ENCODE measurements around the gene DCTPP1. TPM values are rescaled to one million over a fixed set of nuclear protein-coding genes. Genes with fewer than 3 reads are reported as not detected.

Gene DCTPP1
- total RNA-seq, 1 donor: 13.8 TPM

- Histone ChIP-seq H3K36me3 (ENCODE audit: insufficient read depth, low read length) (peaks cover 28% of the 10 kb centered on the region), H3K79me2 (ENCODE audit: insufficient read depth, low read length) (peaks cover 28% of the 10 kb centered on the region), H3K9me3 (ENCODE audit: low read depth, low read length) (no peaks in the 10 kb centered on the region), H3K27ac (ENCODE audit: low read depth, low read length) (no peak overlapping the region), H3K4me1 (ENCODE audit: insufficient read depth, low read length) (peaks cover 7% of the 10 kb centered on the region), H3K4me2 (ENCODE audit: insufficient read depth, low read length) (no peak overlapping the region), H2AFZ (ENCODE audit: low read length) (no peak overlapping the region), H3K27me3 (ENCODE audit: insufficient read depth, low read length) (no peaks in the 10 kb centered on the region), H3K4me3 (ENCODE audit: insufficient read depth, low read length) (no peak overlapping the region), H4K20me1 (ENCODE audit: insufficient read depth, low read length) (peaks cover 14% of the 10 kb centered on the region)
- TF ChIP-seq CTCF (IDR thresholded peaks at IDR 0.05; ENCODE audit: extremely low read depth, low read depth, low read length): no peak
- no peak for DNase-seq (ENCODE audit: insufficient read length, low spot score, missing footprints)
These were observed 15.7 kb downstream of the DCTPP1 start for GRCh38 chr16:30414159-30414558.

GRCh38 chr16:30413112-30413806 is 16.6 kb downstream of the DCTPP1 start:
- no peaks in the 10 kb centered on the region for H3K9me3 ChIP-seq (ENCODE audit: low read depth, low read length)
- peak; percentile 19 for DNase-seq (ENCODE audit: insufficient read length, low spot score, missing footprints)
- H3K4me3 ChIP-seq (ENCODE audit: insufficient read depth, low read length): no peak overlapping the region
- H3K79me2 ChIP-seq (ENCODE audit: insufficient read depth, low read length): peaks cover 31% of the 10 kb centered on the region
- no peaks in the 10 kb centered on the region for H3K27me3 ChIP-seq (ENCODE audit: insufficient read depth, low read length)
- H4K20me1 ChIP-seq (ENCODE audit: insufficient read depth, low read length): peaks cover 9% of the 10 kb centered on the region
- H3K27ac ChIP-seq (ENCODE audit: low read depth, low read length): no peak overlapping the region
- H3K4me2 ChIP-seq (ENCODE audit: insufficient read depth, low read length): no peak overlapping the region
- TF ChIP-seq CTCF (IDR thresholded peaks at IDR 0.05; ENCODE audit: extremely low read depth, low read depth, low read length): no peak
- peaks cover 15% of the 10 kb centered on the region for H3K4me1 ChIP-seq (ENCODE audit: insufficient read depth, low read length)
- H3K36me3 ChIP-seq (ENCODE audit: insufficient read depth, low read length): peaks cover 28% of the 10 kb centered on the region
- H2AFZ ChIP-seq (ENCODE audit: low read length): no peak overlapping the region

- Histone ChIP-seq H3K4me2 (ENCODE audit: insufficient read depth, low read length) (peak overlapping the region; percentile 62), H3K9me3 (ENCODE audit: low read depth, low read length) (no peaks in the 10 kb centered on the region), H3K27ac (ENCODE audit: low read depth, low read length) (no peak overlapping the region), H3K79me2 (ENCODE audit: insufficient read depth, low read length) (peaks cover 31% of the 10 kb centered on the region), H4K20me1 (ENCODE audit: insufficient read depth, low read length) (peaks cover 6% of the 10 kb centered on the region), H2AFZ (ENCODE audit: low read length) (no peak overlapping the region), H3K27me3 (ENCODE audit: insufficient read depth, low read length) (no peaks in the 10 kb centered on the region), H3K4me1 (ENCODE audit: insufficient read depth, low read length) (peaks cover 20% of the 10 kb centered on the region), H3K36me3 (ENCODE audit: insufficient read depth, low read length) (peaks cover 24% of the 10 kb centered on the region), H3K4me3 (ENCODE audit: insufficient read depth, low read length) (peak overlapping the region; percentile 53)
- DNase-seq (ENCODE audit: insufficient read length, low spot score, missing footprints): peak; percentile 98
- peak; percentile 99 for TF ChIP-seq CTCF (IDR thresholded peaks at IDR 0.05; ENCODE audit: extremely low read depth, low read depth, low read length)
These were observed 20.4 kb downstream of the DCTPP1 start for GRCh38 chr16:30409125-30410060.
